Chondrocyte (in vitro differentiated cells): ENCODE data around the gene PTPRN2. TPM values are rescaled to one million over a fixed set of nuclear protein-coding genes. Genes with fewer than 3 reads are reported as not detected.
"Not testable (repeated sequence)": the region's sequence is repeated elsewhere in the genome, so short reads cannot be mapped to it uniquely, and the experiment has no call there.

Source experiments
- DNase-seq: peaks from one replicate; pipeline ENCODE4 v3.0.0; 2021; ENCODE audit warnings: mixed read lengths, low spot score
- H3K27ac Mint-ChIP-seq: one replicate; pipeline ENCODE4 v1.8.0; 2021; ENCODE audit warnings: mild to moderate bottlenecking, moderate library complexity, mixed read lengths; ENCODE audit not compliant: unreplicated experiment
- H3K27me3 Mint-ChIP-seq: 2 replicates; pipeline ENCODE4 v1.8.0; 2021; ENCODE audit warnings: low read depth, mixed read lengths
- H3K36me3 Mint-ChIP-seq: 2 replicates; pipeline ENCODE4 v1.8.0; 2021; ENCODE audit warnings: low read depth, mixed read lengths
- H3K4me1 Mint-ChIP-seq: 2 replicates; pipeline ENCODE4 v1.8.0; 2021; ENCODE audit warnings: low read depth, mild to moderate bottlenecking, mixed read lengths
- H3K4me3 Mint-ChIP-seq: one replicate; pipeline ENCODE4 v1.8.0; 2021; ENCODE audit warnings: mild to moderate bottlenecking, moderate library complexity, mixed read lengths; ENCODE audit not compliant: unreplicated experiment
- H3K9me3 Mint-ChIP-seq: 2 replicates; pipeline ENCODE4 v1.8.0; 2021; ENCODE audit warnings: low read depth, mixed read lengths
- CTCF ChIP-seq: fragments of 200-600 bp; sonication (generic); IDR thresholded peaks from 2 replicates; pipeline ENCODE4 v1.5.0; 2021; ENCODE audit warnings: antibody characterized with exemption, mild to moderate bottlenecking, moderate library complexity
- total RNA-seq: library from RNA; stranded (reverse); gene quantifications from 3 replicates; pipeline ENCODE4 v1.2.1, GENCODE V29; 2021

The PTPRN2 gene
- total RNA-seq, 1 donor from 2014 or later = 0.30 TPM

GRCh38 chr7:158537516-158537882 lies 50.1 kb downstream of the PTPRN2 start:
- H3K4me1 Mint-ChIP-seq = no peaks in the 10 kb centered on the region
- H3K9me3 Mint-ChIP-seq = peaks cover 10% of the 10 kb centered on the region
- TF ChIP-seq CTCF = no peak
- no peak for DNase-seq
- no peaks in the 10 kb centered on the region for H3K27me3 Mint-ChIP-seq
- H3K36me3 Mint-ChIP-seq = no peaks in the 10 kb centered on the region
- H3K27ac Mint-ChIP-seq = no peak overlapping the region
- no peak overlapping the region for H3K4me3 Mint-ChIP-seq

GRCh38 chr7:158536871-158537515 lies 50.6 kb downstream of the PTPRN2 start:
- H3K27me3 Mint-ChIP-seq = no peaks in the 10 kb centered on the region
- no peak for TF ChIP-seq CTCF
- no peak overlapping the region for H3K4me3 Mint-ChIP-seq
- no peak overlapping the region for H3K27ac Mint-ChIP-seq
- peaks cover 10% of the 10 kb centered on the region for H3K9me3 Mint-ChIP-seq
- no peaks in the 10 kb centered on the region for H3K36me3 Mint-ChIP-seq
- DNase-seq = no peak
- H3K4me1 Mint-ChIP-seq = no peaks in the 10 kb centered on the region

- Mint-ChIP-seq H3K9me3 (peaks cover 10% of the 10 kb centered on the region), H3K36me3 (no peaks in the 10 kb centered on the region), H3K4me3 (no peak overlapping the region), H3K27ac (no peak overlapping the region), H3K4me1 (no peaks in the 10 kb centered on the region), H3K27me3 (no peaks in the 10 kb centered on the region)
- no peak for TF ChIP-seq CTCF
- no peak for DNase-seq
Measured at GRCh38 chr7:158535079-158535478, 52.5 kb downstream of the PTPRN2 start.

- H3K27me3 Mint-ChIP-seq = no peaks in the 10 kb centered on the region
- DNase-seq = no peak
- H3K36me3 Mint-ChIP-seq = no peaks in the 10 kb centered on the region
- no peaks in the 10 kb centered on the region for H3K4me1 Mint-ChIP-seq
- TF ChIP-seq CTCF = no peak
- no peak overlapping the region for H3K4me3 Mint-ChIP-seq
- H3K27ac Mint-ChIP-seq = no peak overlapping the region
- peaks cover 10% of the 10 kb centered on the region for H3K9me3 Mint-ChIP-seq
Measured at GRCh38 chr7:158534598-158534997, 53.0 kb downstream of the PTPRN2 start.

GRCh38 chr7:158534134-158534515 lies 53.5 kb downstream of the PTPRN2 start:
- not testable (repeated sequence) for H3K9me3 Mint-ChIP-seq, DNase-seq, H3K4me1 Mint-ChIP-seq, H3K27ac Mint-ChIP-seq, H3K36me3 Mint-ChIP-seq, H3K27me3 Mint-ChIP-seq, H3K4me3 Mint-ChIP-seq

GRCh38 chr7:158533386-158534133 lies 54.1 kb downstream of the PTPRN2 start:
- TF ChIP-seq CTCF = no peak
- H3K4me1 Mint-ChIP-seq = no peaks in the 10 kb centered on the region
- no peak for DNase-seq
- H3K4me3 Mint-ChIP-seq = no peak overlapping the region
- H3K27ac Mint-ChIP-seq = no peak overlapping the region
- no peaks in the 10 kb centered on the region for H3K36me3 Mint-ChIP-seq
- H3K27me3 Mint-ChIP-seq = no peaks in the 10 kb centered on the region
- peaks cover 10% of the 10 kb centered on the region for H3K9me3 Mint-ChIP-seq
